GM12891 (cell line): ENCODE data around the gene MAP2K7.
"Not testable (repeated sequence)": the region's sequence is repeated elsewhere in the genome, so short reads cannot be mapped to it uniquely, and the experiment has no call there.

Experiments used
- DNase-seq: peaks from one replicate; pipeline ENCODE4 v3.0.0; 2011; ENCODE audit warnings: low spot score; ENCODE audit not compliant: insufficient read length
- FAIRE-seq: peaks from 2 replicates; lab custom pipeline; 2011; peaks lifted over from hg19 to GRCh38; lab: Jason Lieb, UNC
- PAX5 ChIP-seq: IDR thresholded peaks from 2 replicates; pipeline ENCODE4 v1.6.1; 2011; ENCODE audit warnings: low read length, moderate library complexity, mild to moderate bottlenecking; ENCODE audit not compliant: insufficient read depth, severe bottlenecking
- POLR2A ChIP-seq: IDR thresholded peaks from 2 replicates; pipeline ENCODE4 v1.6.1; 2011; ENCODE audit warnings: low read depth, low read length, control low read depth
- POLR2AphosphoS5 ChIP-seq: IDR thresholded peaks from 2 replicates; pipeline ENCODE4 v1.6.1; 2011; ENCODE audit warnings: low read depth, low read length, control low read depth
- POU2F2 ChIP-seq: IDR thresholded peaks from 2 replicates; pipeline ENCODE4 v1.6.1; 2011; ENCODE audit warnings: low read depth, mild to moderate bottlenecking, control low read depth, low read length, moderate library complexity
- SPI1 ChIP-seq: IDR thresholded peaks from 2 replicates; pipeline ENCODE4 v1.6.1; 2011; ENCODE audit warnings: low read depth, low read length, control low read depth
- TAF1 ChIP-seq: IDR thresholded peaks from 2 replicates; pipeline ENCODE4 v1.6.1; 2011; ENCODE audit warnings: low read depth, low read length, control low read depth

The MAP2K7 gene

GRCh38 chr19:7944177-7944761, 40.6 kb downstream of the MAP2K7 start:
- no peak for FAIRE-seq
- peak; percentile 59 for DNase-seq
- TF ChIP-seq POU2F2 (no peak), POLR2A (no peak), POLR2AphosphoS5 (no peak; the same call in 1 of the 2 replicates), PAX5 (no peak), TAF1 (no peak), SPI1 (no peak)

- no peak for FAIRE-seq
- no peak for TF ChIP-seq POLR2A
- TF ChIP-seq TAF1, result no peak
- TF ChIP-seq POU2F2, result no peak
- no peak for TF ChIP-seq POLR2AphosphoS5
- TF ChIP-seq SPI1, result no peak
- no peak for TF ChIP-seq PAX5
- no peak for DNase-seq
Measured at GRCh38 chr19:7947939-7948338, 44.3 kb downstream of the MAP2K7 start.

- no peak for FAIRE-seq
- no peak for DNase-seq
- TF ChIP-seq POU2F2 (no peak), POLR2A (no peak), PAX5 (no peak), TAF1 (no peak), POLR2AphosphoS5 (no peak), SPI1 (no peak)
Measured at GRCh38 chr19:7953060-7953459, 49.4 kb downstream of the MAP2K7 start.

- FAIRE-seq (no peak), DNase-seq (no peak)
- TF ChIP-seq POLR2AphosphoS5, result no peak
- no peak for TF ChIP-seq SPI1
- no peak for TF ChIP-seq POLR2A
- no peak for TF ChIP-seq POU2F2
- TF ChIP-seq TAF1, result no peak
Measured at GRCh38 chr19:7953576-7953975, 49.9 kb downstream of the MAP2K7 start.

GRCh38 chr19:7955696-7956095, 52.0 kb downstream of the MAP2K7 start:
- TF ChIP-seq POLR2AphosphoS5 (no peak), POLR2A (no peak), POU2F2 (no peak), PAX5 (no peak), TAF1 (no peak), SPI1 (no peak)
- FAIRE-seq, result no peak
- no peak for DNase-seq

- FAIRE-seq, result no peak
- DNase-seq, result no peak
- no peak for TF ChIP-seq PAX5
- no peak for TF ChIP-seq SPI1
Measured at GRCh38 chr19:7959211-7959610, 55.5 kb downstream of the MAP2K7 start.

- not testable (repeated sequence) for FAIRE-seq, DNase-seq
Measured at GRCh38 chr19:7961082-7961481, 57.4 kb downstream of the MAP2K7 start.

- DNase-seq (no peak), FAIRE-seq (no peak)
- no peak for TF ChIP-seq TAF1
- TF ChIP-seq POLR2AphosphoS5, result no peak
- TF ChIP-seq POLR2A, result no peak
- TF ChIP-seq POU2F2, result no peak
- TF ChIP-seq SPI1, result no peak
- TF ChIP-seq PAX5, result no peak
Measured at GRCh38 chr19:7961920-7962626, 58.4 kb downstream of the MAP2K7 start.

- DNase-seq, result no peak
- FAIRE-seq, result no peak
- TF ChIP-seq POLR2AphosphoS5, result no peak
- TF ChIP-seq POLR2A, result no peak
- no peak for TF ChIP-seq PAX5
- TF ChIP-seq SPI1, result no peak
- no peak for TF ChIP-seq TAF1
- TF ChIP-seq POU2F2, result no peak
Measured at GRCh38 chr19:7962644-7963268, 59.1 kb downstream of the MAP2K7 start.

- no peak for DNase-seq
- no peak for FAIRE-seq
- TF ChIP-seq TAF1, result no peak
- TF ChIP-seq POU2F2, result no peak
- TF ChIP-seq POLR2A, result no peak
- TF ChIP-seq SPI1, result no peak
- no peak for TF ChIP-seq POLR2AphosphoS5
- TF ChIP-seq PAX5, result no peak
Measured at GRCh38 chr19:7963566-7963965, 59.9 kb downstream of the MAP2K7 start.
